Liver (tissue), 9 donors: Measurements from ENCODE around the gene TOR4A. TPM values are rescaled to one million over a fixed set of nuclear protein-coding genes. Genes with fewer than 3 reads are reported as not detected.

Experiments used
- DNase-seq: peaks from one replicate; pipeline ENCODE4 v3.0.0-alpha.2; 2017; ENCODE audit warnings: low spot score
- H3K27ac ChIP-seq, 2 donors: one replicate each; pipeline ENCODE4 v1.7.0; 2013; ENCODE audit warnings: inconsistent platforms in 2 of 2, low read length in 2 of 2, control low read depth in 1 of 2, low read depth in 1 of 2, mild to moderate bottlenecking in 1 of 2
- H3K27me3 ChIP-seq, 4 donors: one replicate each; pipeline versions ENCODE4 v1.6.1 to v1.7.0; 2013; ENCODE audit warnings: low read length in 3 of 4, inconsistent platforms in 1 of 4, mild to moderate bottlenecking in 1 of 4, moderate library complexity in 1 of 4; ENCODE audit not compliant: control insufficient read depth in 4 of 4, insufficient read depth in 4 of 4
- H3K36me3 ChIP-seq, 4 donors: one replicate each; pipeline versions ENCODE4 v1.6.1 to v1.7.0; 2013; ENCODE audit warnings: low read length in 3 of 4, mild to moderate bottlenecking in 3 of 4, low read depth in 1 of 4, moderate library complexity in 1 of 4; ENCODE audit not compliant: control insufficient read depth in 4 of 4, insufficient read depth in 3 of 4
- H3K4me1 ChIP-seq, 4 donors: one replicate each; pipeline versions ENCODE4 v1.6.1 to v1.7.0; 2013; ENCODE audit warnings: low read length in 3 of 4, mild to moderate bottlenecking in 3 of 4, moderate library complexity in 1 of 4; ENCODE audit not compliant: control insufficient read depth in 4 of 4, insufficient read depth in 4 of 4
- H3K4me3 ChIP-seq, 3 donors: one replicate each; pipeline versions ENCODE4 v1.6.1 to v1.7.0; 2013; ENCODE audit warnings: low read length in 3 of 3, control low read depth in 1 of 3, low read depth in 1 of 3, mild to moderate bottlenecking in 1 of 3
- H3K9ac ChIP-seq, 2 donors: one replicate each; pipeline ENCODE4 v1.7.0; 2013; ENCODE audit warnings: low read length in 2 of 2, mild to moderate bottlenecking in 2 of 2, moderate library complexity in 2 of 2, control low read depth in 1 of 2, low read depth in 1 of 2
- H3K9me3 ChIP-seq, 4 donors: one replicate each; pipeline versions ENCODE4 v1.6.1 to v1.7.0; 2013; ENCODE audit warnings: low read length in 3 of 4; ENCODE audit not compliant: control insufficient read depth in 4 of 4
- ATF3 ChIP-seq: IDR thresholded peaks from 2 replicates; pipeline ENCODE4 v1.6.1; 2016; ENCODE audit warnings: antibody characterized with exemption
- CTCF ChIP-seq: fragments of 150-350 bp; IDR thresholded peaks from 2 replicates; pipeline ENCODE4 v1.5.1; 2017; ENCODE audit warnings: improper control_type of control experiment, low read depth, low read length; ENCODE audit not compliant: missing input control
- FOXA1 ChIP-seq: IDR thresholded peaks from 2 replicates; pipeline ENCODE4 v1.6.1; 2016; ENCODE audit warnings: antibody characterized with exemption
- FOXA2 ChIP-seq: IDR thresholded peaks from 2 replicates; pipeline ENCODE4 v1.6.1; 2016; ENCODE audit warnings: antibody characterized with exemption
- GABPA ChIP-seq, 2 donors: IDR thresholded peaks in 1 of 2; conservative IDR thresholded peaks in 1 of 2; 2 replicates each; pipeline ENCODE4 v1.6.1; 2016; ENCODE audit warnings: antibody characterized with exemption in 2 of 2, mild to moderate bottlenecking in 1 of 2, moderate library complexity in 1 of 2
- HNF4A ChIP-seq, 2 donors: conservative IDR thresholded peaks; 2 replicates each; pipeline ENCODE4 v1.6.1; 2016; ENCODE audit warnings: antibody characterized with exemption in 2 of 2, mild to moderate bottlenecking in 2 of 2
- JUND ChIP-seq, 2 donors: IDR thresholded peaks; 2 replicates each; pipeline ENCODE4 v1.6.1; 2016; ENCODE audit warnings: antibody characterized with exemption in 2 of 2
- MAX ChIP-seq: IDR thresholded peaks from 2 replicates; pipeline ENCODE4 v1.6.1; 2016; ENCODE audit warnings: antibody characterized with exemption
- RAD21 ChIP-seq, 2 donors: IDR thresholded peaks; 2 replicates each; pipeline ENCODE4 v1.6.1; 2016; ENCODE audit warnings: antibody characterized with exemption in 2 of 2, mild to moderate bottlenecking in 2 of 2
- RXRA ChIP-seq, 2 donors: IDR thresholded peaks; 2 replicates each; pipeline ENCODE4 v1.6.1; 2017 to 2018; ENCODE audit warnings: antibody characterized with exemption in 2 of 2, mild to moderate bottlenecking in 1 of 2
- SP1 ChIP-seq: IDR thresholded peaks from 2 replicates; pipeline ENCODE4 v1.6.1; 2018; ENCODE audit warnings: antibody characterized with exemption, mild to moderate bottlenecking
- TAF1 ChIP-seq: conservative IDR thresholded peaks from 2 replicates; pipeline ENCODE4 v1.6.1; 2016; ENCODE audit warnings: antibody characterized with exemption, mild to moderate bottlenecking
- YY1 ChIP-seq: IDR thresholded peaks from 2 replicates; pipeline ENCODE4 v1.6.1; 2016; ENCODE audit warnings: antibody characterized with exemption, mild to moderate bottlenecking
- ZBTB33 ChIP-seq: IDR thresholded peaks from 2 replicates; pipeline ENCODE4 v1.6.1; 2016; ENCODE audit warnings: antibody characterized with exemption
- WGBS: extraction: QIAGEN DNeasy Blood & Tissue Kit; methylation state at CpG from one replicate; pipeline ENCODE4 v1.1.7; 2013; 5-methylcytosine and 5-hydroxymethylcytosine counted together
- polyA plus RNA-seq, 2 donors: library from polyadenylated mRNA; stranded (reverse) in 1 of 2; unstranded in 1 of 2; fragments of 200-250 nt in 1 of 2; fragments of >200 nt in 1 of 2; fragmentation: Nextera tagmentation in 1 of 2; extraction: Ambion mirVana in 1 of 2; gene quantifications; one replicate each; pipeline versions ENCODE4 v1.2.1 to v1.2.3, GENCODE V29; 2013 to 2015
- total RNA-seq, 2 donors: library from RNA; depleted of rRNA; stranded (reverse); fragments of >200 nt; gene quantifications; one replicate each; pipeline ENCODE4 v1.2.3, GENCODE V29; 2014
- donor health status: healthy.
- donor health status: healthy.
- donor health status: healthy.
- donor health status: healthy.
- donor health status: healthy.

Gene TOR4A
- total and polyA plus RNA-seq, 4 donors: 0.35 to 5.1 (median 4.3) TPM

GRCh38 chr9:137228506-137228967, 49.0 kb upstream of the TOR4A start (continued):
- TF ChIP-seq ZBTB33 (no peak), HNF4A (conservative IDR thresholded peaks at IDR 0.05) (no peak)

GRCh38 chr9:137228968-137229896, 48.3 kb upstream of the TOR4A start:
- Histone ChIP-seq H3K27ac (no peak overlapping the region), H3K9me3 (no peaks in the 10 kb centered on the region), H3K36me3 (no peaks in the 10 kb centered on the region), H3K9ac (no peak overlapping the region), H3K4me3 (no peak overlapping the region), H3K4me1 (peaks cover under 1 to 4% (median under 1%) of the 10 kb centered on the region in 4 donors), H3K27me3 (no peaks in the 10 kb centered on the region)
- WGBS: 77% methylated on average over 27 of the region's 27 CpGs
- DNase-seq: no peak
- no peak for TF ChIP-seq ATF3
- no peak for TF ChIP-seq TAF1
- TF ChIP-seq RAD21 (IDR thresholded peaks at IDR 0.05): no peak
- no peak for TF ChIP-seq MAX
- TF ChIP-seq JUND (IDR thresholded peaks at IDR 0.05): no peak
- no peak for TF ChIP-seq YY1
- no peak for TF ChIP-seq GABPA (IDR thresholded peaks at IDR 0.05 in 1 of 2, conservative IDR thresholded peaks at IDR 0.05 in 1 of 2)
- no peak for TF ChIP-seq FOXA2
- no peak for TF ChIP-seq SP1
- TF ChIP-seq FOXA1: no peak
- no peak for TF ChIP-seq RXRA (IDR thresholded peaks at IDR 0.05)
- no peak for TF ChIP-seq HNF4A (conservative IDR thresholded peaks at IDR 0.05)
- no peak for TF ChIP-seq CTCF

- Histone ChIP-seq H3K4me3 (no peak overlapping the region), H3K27ac (no peak overlapping the region), H3K4me1 (peaks cover 0 to 4% (median 0%) of the 10 kb centered on the region in 4 donors), H3K27me3 (no peaks in the 10 kb centered on the region), H3K9ac (no peak overlapping the region), H3K9me3 (no peaks in the 10 kb centered on the region), H3K36me3 (no peaks in the 10 kb centered on the region)
- no peak for DNase-seq
- WGBS: 45% methylated on average over 31 of the region's 31 CpGs
- TF ChIP-seq SP1: no peak
- no peak for TF ChIP-seq HNF4A (conservative IDR thresholded peaks at IDR 0.05)
- no peak for TF ChIP-seq FOXA2
- TF ChIP-seq TAF1: no peak
- no peak for TF ChIP-seq GABPA (IDR thresholded peaks at IDR 0.05 in 1 of 2, conservative IDR thresholded peaks at IDR 0.05 in 1 of 2)
- no peak for TF ChIP-seq YY1
Measured at GRCh38 chr9:137229903-137230704, 47.4 kb upstream of the TOR4A start.
